PC-3 (cell line): Measurements from ENCODE around the gene REPS2.

Source experiments
- CTCF ChIP-seq: fragments of 300-600 bp; sonication (generic); conservative IDR thresholded peaks from 2 replicates; pipeline ENCODE4 v1.5.1; 2017; ENCODE audit warnings: antibody characterized with exemption, low read depth, mild to moderate bottlenecking, low read length
- EZH2 ChIP-seq: fragments of 300-600 bp; sonication (generic); IDR thresholded peaks from one replicate; pipeline ENCODE4 v1.6.1; 2017; ENCODE audit warnings: antibody characterized with exemption, mild to moderate bottlenecking, low read length; ENCODE audit not compliant: unreplicated experiment
- EZH2phosphoT487 ChIP-seq: fragments of 300-600 bp; sonication (generic); IDR thresholded peaks from 2 replicates; pipeline ENCODE4 v1.6.1; 2018; ENCODE audit warnings: mild to moderate bottlenecking, antibody characterized with exemption, low read length, borderline replicate concordance

GRCh38 chrX:16914058-16914457 lies 32.4 kb upstream of the REPS2 start:
- no peak for TF ChIP-seq CTCF
- no peak for TF ChIP-seq EZH2phosphoT487
- no peak for TF ChIP-seq EZH2
